NOMO-1 (cell line): ENCODE measurements around the gene RIMS1.

Experiments used
- DNase-seq, 2 experiments: peaks; one replicate each; lab custom pipeline; 2025; ENCODE audit not compliant: unreplicated experiment in 2 of 2; lab: John Stamatoyannopoulos, UW

Gene RIMS1

DNA sequence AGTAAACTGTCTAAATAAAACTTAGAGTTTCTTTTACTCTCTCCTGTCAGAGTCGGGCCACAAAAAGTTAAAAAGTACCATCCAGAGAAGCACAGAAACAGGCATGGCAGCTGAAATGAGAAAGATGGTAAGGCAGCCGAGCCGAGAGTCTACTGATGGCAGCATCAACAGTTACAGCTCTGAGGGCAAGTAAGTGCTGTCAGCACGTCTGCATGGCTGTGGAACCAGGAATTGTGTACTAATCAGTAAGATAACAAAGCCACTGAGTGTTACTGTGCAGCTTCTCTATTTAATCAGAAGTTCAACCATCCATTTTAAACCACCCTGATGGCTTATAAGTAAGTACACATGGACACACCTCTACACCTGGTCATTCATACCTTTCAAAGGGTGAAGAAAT lies 504.2 kb downstream of the RIMS1 start:
- no peak for DNase-seq

DNA sequence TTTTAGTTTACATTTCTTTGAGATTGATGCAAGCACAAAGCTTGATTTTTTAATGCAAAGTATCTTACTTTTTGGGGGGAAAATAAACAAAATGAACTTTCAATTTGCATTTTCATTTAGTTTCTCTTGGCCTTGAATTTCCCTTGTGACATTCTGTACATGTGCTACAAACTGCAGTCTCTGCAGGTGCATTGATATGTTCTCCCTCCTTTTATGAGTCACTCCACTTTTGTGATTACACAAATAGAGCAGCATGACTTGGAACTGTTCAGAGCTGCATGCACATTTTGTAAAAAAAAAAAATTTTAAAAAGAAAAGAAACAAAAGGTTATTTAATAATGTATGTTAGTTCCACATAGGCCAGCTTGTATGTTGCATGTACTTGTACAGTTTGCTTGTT lies 515.5 kb downstream of the RIMS1 start:
- no peak for DNase-seq

DNA sequence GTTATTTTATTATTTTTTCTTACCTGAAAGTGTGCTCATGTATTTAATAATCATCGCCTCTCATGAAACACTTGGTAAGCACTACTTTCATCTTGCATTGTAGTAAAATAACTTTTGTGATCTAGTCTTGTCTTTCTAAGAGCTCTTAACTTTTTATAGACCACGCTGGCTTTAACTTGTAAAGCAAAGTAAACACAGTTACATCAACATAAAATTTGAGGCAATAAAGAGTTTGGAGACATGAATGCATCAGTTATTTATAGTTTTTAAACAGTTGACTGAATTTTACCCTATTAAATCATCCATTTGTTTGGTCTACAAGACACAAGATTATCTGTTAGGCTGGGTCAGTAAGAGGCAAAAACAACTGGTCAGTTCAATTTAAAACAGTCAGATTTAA lies 517.1 kb downstream of the RIMS1 start:
- DNase-seq, result no peak

DNA sequence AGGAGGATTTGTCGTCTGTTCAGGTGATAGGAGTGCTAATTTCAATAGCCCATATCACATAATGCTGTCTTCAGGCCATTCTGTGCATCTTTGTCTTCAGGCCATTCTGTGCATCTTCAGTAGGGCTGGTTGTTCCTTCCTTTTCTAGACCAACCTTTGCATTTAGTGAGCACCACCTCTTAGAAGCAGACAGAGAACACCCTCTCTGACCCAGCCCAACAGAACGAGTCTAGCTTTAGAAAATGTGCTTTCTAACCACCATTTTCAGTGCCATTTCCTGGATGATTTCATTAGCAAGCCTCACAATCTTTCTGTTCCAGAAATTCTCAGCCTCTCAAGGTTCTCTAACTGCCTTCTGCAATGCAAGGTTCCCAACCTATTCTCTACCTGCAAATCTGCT lies 520.2 kb downstream of the RIMS1 start:
- no peak for DNase-seq

DNA sequence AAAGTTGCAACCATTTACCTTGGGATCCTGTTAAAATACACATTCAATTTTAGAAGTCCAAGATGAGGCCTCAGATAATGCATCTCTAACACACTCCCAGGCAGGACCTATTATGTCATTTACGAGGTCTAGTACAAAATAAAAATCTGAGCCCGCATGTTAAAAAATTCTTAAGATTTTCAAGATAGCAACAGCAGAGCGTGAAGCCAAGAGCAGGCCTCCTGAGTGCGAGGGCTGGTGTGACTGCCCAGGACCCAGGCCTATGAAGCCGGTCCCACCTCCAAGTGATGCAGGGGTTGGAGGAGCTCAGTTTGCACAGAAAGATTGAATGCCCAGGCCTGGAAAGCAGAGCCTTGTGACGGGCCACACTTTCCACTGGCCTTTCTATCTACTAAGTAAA lies 524.4 kb downstream of the RIMS1 start:
- DNase-seq, result no peak

DNA sequence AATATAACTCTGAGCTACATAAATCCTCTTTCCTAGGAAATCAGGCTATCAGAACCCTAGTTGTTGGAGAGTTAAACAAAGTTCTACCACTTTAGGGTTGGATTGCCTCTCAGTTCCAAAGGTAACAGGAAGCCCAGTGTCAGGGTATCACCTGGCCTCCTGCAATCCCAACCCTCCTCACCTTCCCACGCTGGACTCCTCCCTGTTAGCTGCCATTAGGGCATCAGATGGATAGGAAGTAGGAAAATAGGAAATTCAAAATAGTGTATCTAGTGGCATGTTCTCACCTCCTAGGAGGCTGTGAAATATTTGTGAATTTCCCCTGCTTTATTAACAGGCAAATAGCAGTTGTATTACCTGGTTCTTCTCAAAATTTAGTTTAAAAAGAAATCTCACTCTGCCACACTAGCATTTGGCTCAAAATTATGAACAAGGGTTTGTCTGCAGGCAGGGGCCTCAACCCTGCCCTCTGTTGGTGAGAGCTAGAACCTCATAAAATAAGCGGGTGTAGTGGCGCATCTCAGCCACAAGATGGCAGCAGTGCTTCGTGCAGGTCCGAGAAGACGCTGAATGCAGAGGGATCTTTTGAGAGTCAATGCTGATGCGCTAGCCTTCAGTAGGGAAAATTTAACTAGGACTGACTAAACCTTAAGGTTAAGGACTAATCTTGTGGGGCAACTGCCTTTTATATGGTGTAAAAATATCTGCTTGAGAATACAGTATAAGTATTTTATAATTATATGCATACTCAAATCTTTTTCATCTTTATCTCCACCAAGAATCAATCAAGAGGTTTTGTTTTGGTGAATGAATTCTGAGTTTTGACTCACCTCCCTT lies 525.7 kb downstream of the RIMS1 start:
- peak; percentile 59 to 62 for DNase-seq

DNA sequence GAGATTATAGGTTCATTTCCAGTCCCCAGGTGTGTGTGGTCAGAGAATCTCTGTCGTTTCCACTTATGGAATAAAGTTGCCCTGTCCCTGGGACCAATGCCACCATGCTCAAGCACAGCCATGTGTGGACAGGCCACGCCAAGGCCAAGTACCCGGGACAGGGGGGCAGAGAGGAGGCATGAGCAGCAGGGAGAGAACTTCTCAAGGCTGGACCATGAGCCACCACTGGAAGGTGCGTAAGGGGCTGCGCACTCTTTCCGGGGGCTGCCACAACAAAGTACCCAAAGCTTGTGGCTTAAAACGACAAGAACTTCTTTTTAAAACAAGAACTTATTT lies 526.3 kb downstream of the RIMS1 start:
- DNase-seq, result no peak

DNA sequence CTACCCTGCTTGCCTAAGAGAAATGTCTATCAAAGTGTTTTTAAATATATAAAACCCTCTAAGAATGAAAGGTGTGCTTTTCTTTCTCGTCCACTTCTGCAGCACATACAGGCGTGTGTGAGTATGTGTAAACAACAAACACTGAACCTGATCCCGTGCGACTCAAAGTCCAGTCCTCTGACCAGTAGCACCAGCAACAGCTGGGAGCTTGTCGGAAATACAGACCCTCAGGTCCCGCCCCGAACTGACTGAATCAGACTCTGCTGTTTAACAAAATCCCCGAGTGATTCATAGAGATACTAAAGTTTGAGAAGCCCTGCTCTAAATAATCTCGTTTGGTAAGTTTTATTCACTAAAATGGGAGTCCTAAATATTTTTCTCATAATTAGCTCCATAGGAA lies 527.5 kb downstream of the RIMS1 start:
- no peak for DNase-seq

DNA sequence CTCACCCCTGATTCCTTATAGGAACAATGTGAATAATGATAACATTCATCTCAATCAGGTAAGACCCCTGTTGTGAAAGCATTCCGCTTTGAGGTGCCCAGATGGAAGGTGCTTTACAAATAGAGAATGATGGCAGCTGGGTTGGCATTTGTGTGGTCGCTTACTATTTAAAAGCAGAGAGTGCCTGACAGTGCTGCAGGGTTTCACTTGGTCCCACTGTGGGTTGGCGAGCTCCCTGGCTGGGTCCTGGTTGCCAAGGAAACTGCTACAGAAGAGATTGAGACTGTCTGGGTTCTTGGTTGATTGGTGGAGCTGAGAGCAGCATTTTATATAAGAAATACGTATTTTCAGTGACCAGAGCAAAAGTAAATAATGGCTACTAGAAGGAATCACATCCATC lies 528.3 kb downstream of the RIMS1 start:
- no peak for DNase-seq

DNA sequence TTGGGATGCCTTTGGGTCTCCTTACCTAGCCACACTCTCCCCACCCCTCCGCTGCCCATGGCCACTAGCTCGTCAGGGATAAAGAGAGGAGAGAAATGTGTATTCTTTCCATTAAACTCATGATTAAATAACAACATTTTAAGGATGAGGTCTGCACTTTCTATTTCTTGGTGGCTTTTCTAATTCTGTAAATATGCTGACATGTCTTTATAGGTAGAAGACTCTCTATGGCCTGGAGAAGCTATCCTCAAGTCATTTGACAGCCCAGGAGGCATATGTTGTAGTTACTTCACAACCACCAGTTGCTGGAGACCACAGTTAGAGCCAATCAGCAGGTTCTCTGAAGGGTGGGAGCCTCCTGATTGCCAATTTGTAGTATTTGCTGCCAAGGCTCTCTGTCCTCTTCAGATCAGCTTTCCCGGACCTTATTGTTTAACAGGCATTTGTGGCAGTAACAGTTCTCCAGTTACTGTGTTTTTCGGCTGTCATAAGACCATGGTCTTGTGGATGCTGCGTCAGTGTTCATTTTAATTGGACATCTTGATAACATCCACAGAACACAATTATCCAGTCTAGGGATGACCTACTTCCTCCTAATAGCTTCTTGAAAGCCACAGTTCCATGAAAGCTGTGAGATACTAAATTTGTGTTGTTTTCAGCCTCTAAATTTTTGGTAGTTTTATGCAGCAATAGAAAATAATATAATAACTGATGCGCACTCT lies 530.6 kb downstream of the RIMS1 start:
- no peak for DNase-seq

DNA sequence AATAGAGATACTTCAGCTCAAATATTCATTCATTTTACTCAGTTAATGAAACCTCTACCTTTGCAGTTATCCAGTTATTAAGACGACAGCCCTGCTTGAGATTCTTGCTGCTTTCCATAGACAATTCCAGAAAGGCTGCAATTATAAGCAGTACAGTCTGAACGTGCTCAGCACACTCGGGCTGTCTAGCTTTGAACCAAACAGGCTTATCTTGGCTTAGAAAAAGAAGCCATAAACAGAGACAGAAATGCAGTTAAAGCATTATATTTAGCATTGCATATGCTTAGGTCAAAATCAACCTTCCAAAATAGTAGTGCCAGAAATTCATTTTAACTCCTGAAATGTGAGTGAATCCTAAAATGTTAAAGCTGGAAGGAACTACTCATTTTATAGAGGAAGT lies 531.4 kb downstream of the RIMS1 start:
- no peak for DNase-seq

DNA sequence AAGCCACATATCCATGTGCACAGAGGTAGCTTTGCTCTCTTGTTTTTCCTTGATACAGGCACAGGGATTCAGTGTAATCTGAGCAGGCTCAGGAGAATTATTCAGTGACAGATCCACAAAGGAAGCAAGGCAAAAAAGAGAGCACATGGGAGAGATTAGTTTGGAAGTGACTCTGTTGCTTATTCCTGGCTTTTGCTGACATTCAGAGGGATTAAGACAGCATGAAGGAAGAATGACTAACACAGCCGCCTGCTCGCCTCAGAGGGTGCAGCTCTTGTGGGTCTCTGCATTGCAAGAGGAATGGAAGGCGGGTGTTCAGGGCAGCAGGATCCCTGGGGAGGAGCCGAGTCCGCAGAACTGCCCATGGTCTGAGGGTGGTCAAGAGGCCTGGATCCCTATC lies 532.1 kb downstream of the RIMS1 start:
- no peak for DNase-seq

DNA sequence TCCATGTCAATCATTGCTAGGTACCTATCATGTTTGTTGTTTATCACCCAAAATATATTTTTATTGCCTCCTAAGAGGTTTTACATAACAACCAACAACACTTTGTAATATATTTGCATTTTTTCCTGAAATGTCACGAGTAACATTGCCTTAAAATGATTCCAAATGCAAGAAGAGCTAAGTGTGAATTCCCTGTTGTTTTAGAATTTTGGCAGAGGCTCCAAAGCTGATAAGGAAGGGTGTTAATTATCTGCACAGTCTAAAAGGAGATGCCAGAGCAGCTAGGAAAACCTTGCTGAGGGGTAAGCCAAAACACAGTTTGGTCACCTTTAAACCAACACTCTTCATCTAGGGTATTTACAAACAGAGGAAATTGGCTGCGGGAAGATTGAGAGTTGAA lies 533.6 kb downstream of the RIMS1 start:
- DNase-seq, result no peak

DNA sequence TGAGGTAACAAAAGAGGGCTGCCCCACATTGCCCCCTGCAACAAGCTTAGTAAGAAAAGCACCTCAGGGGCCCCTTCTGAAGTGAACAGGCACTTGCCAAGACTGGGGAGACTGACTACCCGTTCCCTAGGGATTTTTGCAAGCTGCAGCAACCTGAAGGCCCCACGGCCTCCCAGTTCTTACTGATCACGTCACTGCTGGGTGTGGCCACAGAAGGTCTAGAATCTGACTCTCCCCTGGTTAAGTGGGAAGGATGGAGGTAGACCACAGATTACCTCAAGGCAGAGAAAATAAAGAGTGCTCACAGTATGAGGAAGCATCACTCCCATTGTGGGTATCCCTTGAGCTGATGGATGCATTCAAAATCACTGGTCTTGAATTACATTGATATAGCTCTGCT lies 534.1 kb downstream of the RIMS1 start:
- DNase-seq, result no peak

DNA sequence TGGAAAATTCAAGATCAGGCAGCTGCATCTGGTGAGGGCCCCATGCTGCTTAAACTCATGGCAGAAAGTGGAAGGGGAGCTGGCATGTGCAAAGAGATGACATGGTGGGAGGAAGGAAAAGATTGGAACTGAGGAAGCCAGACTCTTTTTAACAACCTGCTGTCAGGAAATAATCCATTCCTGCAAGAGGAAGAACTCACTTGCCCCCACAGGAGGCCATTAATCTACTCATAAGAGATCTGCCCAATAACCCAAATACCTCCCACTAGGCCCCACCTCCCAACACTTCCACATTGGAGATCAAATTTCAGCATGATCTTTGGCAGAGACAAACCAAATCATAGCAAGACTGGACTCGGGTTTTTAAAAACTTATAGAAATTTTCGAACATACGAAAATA lies 535.0 kb downstream of the RIMS1 start:
- no peak for DNase-seq

DNA sequence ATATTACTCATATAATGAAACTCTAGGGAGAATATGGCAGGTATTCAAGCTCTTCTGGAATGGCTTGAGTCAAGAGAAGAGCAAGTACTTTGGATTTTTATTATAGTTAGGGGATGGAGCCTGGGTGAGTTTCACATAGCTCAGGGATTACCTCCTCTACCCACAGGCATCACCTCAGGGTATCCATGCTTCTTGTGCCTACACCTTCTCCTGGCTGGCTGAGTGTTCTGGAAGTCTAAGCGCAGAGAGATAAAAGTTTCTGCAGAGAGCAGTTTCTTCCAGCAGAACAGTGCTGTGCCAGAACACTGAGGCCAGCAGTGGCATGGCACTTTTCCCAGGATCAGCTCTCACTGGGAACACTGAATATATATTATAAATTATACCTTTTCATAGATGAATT lies 535.8 kb downstream of the RIMS1 start:
- DNase-seq, result no peak

DNA sequence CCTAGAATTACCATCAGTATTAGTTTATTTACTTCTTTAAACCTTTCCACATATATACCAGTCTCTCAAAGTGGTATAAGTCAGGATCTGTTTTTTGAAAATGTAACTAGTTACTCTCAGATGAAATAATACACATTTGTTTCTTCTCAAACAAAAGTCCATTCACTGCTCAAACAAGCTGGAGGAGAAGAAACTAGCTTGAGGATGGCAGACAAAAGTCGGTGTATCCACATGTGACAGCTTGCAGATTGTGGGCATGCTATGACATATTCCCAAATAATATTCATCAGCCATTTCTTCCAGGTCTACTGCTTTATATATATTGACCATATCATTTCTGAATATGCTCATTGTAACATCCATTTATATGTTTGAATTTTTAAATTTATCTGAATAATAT lies 538.1 kb downstream of the RIMS1 start:
- no peak for DNase-seq

DNA sequence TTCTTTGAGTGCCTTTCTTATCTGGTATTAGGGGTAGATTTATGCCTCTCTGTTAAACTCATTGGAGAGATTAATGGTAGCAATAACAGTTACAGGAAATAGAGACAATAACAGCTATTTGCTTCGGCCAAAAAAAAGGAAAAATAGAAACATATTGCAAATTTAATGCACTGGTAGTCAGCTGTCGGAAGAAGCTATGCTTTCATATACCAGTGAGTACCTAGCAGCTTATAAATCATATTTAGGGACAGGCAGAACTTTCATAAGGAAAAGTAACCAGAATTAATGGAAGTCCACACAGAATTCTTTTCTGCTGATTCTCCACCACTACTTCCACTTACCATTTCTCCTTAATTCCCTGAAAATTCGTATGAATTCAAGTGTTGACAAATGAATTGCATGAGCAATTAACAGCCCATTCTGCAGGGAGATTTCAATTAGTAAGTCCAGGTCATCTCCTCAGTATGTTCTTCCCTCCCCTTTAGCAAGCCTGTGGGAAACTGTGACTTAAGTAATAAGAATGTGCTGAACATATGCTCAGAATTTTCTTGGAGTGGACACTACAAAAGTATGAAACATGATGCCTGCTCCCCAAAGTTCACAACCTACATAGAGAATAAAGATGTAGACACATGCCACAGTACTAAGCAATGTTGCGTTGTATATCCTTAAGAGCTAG lies 538.8 kb downstream of the RIMS1 start:
- DNase-seq, result no peak

DNA sequence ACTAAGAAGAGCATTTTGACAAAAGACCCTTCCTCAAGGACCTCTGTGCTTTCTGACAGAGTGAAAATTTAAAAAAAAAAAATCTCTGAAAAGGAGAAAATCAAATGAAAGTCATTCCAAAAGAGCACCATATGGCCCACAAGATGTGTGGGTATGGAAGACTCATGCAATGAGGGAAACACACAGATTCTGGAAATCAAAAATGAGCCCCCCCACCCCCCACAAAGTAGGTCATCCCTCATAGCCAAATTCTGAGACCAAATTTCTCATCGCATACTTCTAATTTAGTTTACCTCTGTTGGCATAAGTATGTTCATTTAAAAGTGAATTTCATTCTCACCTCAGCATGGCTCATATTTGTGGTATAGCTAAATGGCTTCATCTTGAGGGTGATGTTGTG lies 554.3 kb downstream of the RIMS1 start:
- no peak for DNase-seq

DNA sequence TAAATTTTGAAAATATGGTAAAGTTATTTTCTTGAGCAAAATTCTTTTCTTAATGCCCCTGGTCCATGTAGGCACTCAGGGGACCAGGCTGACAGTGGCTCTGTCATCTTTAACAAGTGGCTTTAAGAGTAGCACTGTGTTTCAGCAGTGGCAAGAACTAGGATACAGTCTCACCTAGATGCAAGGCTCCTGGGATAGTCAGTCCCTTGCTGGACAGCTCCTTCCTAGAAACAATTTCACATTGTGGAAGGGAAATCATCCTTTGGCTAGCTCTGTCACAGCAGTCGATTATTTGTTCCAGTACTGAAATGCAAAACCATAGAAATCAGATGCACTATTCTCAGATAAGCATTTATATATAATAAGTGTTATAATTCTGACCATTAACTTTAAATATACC lies 560.1 kb downstream of the RIMS1 start:
- DNase-seq, result no peak
